ACHN (cell line): ENCODE measurements around the gene SLC23A2.

Source experiments
- DNase-seq: peaks from one replicate; pipeline ENCODE4 v3.0.0-alpha.2; 2015
- in situ Hi-C: cut with HindIII; loops from 2 replicates; pipeline ENCODE4 v1.10.0; 2017; ENCODE audit warnings: low sequenced_read_pairs, low pct_ligation_motif_present, low pct_unique_long_range_greater_than_20kb

Gene SLC23A2

GRCh38 chr20:4920131-4920530 is 81.2 kb downstream of the SLC23A2 start:
- in situ Hi-C loops = no loop called here
- no peak for DNase-seq

GRCh38 chr20:4919047-4919704 is 82.1 kb downstream of the SLC23A2 start:
- in situ Hi-C loops = no loop called here
- DNase-seq = no peak

DNA sequence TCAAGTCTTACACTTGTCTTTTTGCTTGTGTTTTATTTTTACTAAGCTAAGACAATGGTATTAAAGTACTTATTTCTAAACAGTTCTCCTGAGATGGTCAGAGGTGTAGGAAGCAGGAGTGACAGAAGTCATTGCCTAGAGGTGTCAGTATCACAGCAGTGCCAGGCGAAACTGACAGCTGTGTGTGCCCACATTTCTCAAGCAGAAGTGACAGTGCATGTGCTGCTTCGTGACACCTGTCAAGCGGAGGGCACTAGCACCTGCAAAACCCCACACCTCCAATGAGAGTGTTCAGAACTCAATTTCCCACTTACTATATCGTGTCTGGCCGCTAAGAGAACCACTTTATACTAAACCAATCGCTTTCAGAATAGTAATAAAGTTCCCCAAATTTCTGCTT is 82.8 kb downstream of the SLC23A2 start:
- DNase-seq = no peak

GRCh38 chr20:4916971-4917881 is 84.1 kb downstream of the SLC23A2 start:
- in situ Hi-C loops = no loop called here
- DNase-seq = peak; percentile 15

More for the DNA sequence above, 82.8 kb downstream of the SLC23A2 start:
- in situ Hi-C loops = no loop called here

DNA sequence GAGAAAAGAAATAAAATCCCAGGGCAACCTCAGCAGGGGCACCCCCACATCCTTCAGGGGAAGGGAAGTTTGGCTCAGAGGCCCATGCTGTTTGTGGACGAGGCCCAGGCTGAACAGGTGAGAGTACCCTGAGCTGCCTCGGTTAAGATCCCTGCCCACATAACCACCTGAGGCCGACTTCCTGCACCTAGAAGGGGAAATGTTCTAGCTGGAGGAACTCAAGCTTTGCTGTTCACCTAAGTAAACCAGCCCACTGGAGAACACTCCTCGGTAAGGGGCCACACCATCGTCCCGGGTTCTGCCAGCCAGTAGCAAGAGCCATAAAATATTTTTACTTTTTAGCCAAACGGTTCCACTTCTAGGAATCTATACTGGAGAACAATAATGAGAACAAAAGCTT is 88.2 kb downstream of the SLC23A2 start:
- in situ Hi-C loops = no loop called here
- DNase-seq = no peak

DNA sequence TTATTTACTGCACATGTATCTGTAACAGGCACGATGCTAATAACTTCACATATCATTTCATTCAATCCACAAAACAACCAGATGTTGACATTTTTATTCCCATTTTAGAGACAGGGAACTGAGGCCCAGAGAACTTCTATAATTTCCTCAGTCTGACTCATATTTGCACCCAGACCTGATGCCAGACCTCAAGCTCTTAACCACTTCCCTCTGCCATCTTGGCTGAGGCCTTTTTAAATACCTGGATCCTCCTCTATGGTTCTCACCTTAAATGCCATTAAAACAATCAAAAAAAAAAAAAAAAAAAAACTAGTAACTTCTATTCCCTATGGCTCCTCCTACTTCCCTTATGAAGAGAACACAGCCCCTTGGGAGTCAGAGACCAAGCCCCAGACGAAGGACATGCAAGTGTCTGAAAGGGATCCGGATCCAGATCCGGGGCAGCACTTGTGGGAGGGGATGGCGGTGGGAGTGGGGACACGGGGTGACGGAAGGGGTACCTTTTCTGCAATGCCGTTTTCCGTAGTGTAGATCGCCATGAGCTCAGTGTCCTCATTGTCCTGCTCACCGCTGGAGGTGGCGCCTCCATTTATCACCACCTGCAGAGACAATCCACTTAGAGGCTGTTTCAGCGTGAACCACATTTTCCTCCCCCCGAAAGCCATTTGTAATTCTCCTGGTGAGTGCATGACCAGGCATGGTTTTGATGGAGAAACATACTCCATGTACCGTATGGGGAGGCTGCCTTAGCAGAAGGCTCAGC is 88.7 kb downstream of the SLC23A2 start:
- no peak for DNase-seq
- in situ Hi-C loops = no loop called here

- no peak for DNase-seq
- in situ Hi-C loops = no loop called here
Observed at GRCh38 chr20:4910951-4911350, 90.4 kb downstream of the SLC23A2 start.

- in situ Hi-C loops = no loop called here
- DNase-seq = no peak
Observed at GRCh38 chr20:4905613-4906012, 95.7 kb downstream of the SLC23A2 start.

- in situ Hi-C loops = no loop called here
- DNase-seq = no peak
Observed at GRCh38 chr20:4905195-4905594, 96.1 kb downstream of the SLC23A2 start.

GRCh38 chr20:4904127-4904860 is 97.0 kb downstream of the SLC23A2 start:
- no peak for DNase-seq
- in situ Hi-C loops = no loop called here

GRCh38 chr20:4902788-4903187 is 98.5 kb downstream of the SLC23A2 start:
- no peak for DNase-seq
- in situ Hi-C loops = no loop called here

DNA sequence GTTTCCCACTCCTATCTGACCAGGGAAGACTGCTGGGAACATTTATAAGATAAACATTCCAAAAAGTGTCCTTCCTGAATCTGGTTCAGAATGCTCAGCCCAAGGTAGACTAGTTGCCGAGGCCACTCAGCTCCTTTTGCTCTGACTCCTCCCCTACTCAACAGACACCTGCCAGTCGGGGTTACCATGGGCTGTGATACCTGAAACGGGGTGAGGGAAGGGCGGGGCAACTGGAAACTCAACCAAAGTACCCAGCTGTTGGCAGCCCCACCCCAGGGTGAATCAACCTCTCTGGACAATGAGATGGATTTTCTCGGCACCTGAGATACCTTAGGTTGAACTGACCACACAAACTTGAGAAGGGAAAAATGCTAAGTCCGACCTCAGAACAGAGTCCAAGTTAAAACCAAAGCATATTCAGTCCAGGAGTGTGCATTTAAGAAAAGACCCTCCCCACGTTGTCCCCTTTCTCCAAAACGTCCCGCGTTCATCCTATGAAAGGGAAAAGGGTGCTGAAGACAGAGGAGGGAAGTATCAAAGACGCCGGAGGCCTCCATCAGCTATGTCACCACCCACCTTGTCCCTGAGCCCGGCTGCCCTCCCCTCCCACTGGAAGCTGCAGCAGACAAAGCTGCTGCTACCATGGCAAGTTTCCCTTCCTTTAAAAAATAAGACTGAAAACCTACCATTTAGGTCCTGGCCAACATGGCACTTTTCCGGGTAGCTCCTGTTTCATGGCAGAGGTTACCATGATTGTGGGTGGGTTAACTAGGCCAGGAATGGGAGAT is 100.1 kb downstream of the SLC23A2 start:
- DNase-seq = no peak
- in situ Hi-C loops = no loop called here

- DNase-seq = peak; percentile 75
- in situ Hi-C loops = no loop called here
Observed at GRCh38 chr20:4898282-4899244, 102.7 kb downstream of the SLC23A2 start.

DNA sequence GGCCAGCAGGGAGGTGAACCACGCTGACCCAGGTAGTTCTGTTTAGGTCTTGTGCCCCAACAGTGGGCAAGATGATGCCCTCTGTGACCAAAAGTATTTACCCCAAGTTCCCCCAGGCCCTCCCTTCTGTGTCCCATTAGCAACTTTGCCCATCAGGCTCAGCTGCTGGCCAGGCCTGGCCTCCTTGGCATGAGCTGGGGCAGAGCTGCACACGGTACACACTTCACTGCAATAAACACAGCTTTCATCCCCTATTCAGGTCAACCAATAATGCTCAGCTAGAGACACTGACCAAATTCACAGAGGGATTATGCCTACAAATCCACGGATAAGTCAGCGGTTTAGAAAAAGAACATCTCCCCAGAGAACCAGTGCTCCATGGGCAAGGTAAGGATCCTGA is 103.7 kb downstream of the SLC23A2 start:
- in situ Hi-C loops = no loop called here
- no peak for DNase-seq

GRCh38 chr20:4896971-4897497 is 104.3 kb downstream of the SLC23A2 start:
- in situ Hi-C loops = no loop called here
- DNase-seq = no peak

DNA sequence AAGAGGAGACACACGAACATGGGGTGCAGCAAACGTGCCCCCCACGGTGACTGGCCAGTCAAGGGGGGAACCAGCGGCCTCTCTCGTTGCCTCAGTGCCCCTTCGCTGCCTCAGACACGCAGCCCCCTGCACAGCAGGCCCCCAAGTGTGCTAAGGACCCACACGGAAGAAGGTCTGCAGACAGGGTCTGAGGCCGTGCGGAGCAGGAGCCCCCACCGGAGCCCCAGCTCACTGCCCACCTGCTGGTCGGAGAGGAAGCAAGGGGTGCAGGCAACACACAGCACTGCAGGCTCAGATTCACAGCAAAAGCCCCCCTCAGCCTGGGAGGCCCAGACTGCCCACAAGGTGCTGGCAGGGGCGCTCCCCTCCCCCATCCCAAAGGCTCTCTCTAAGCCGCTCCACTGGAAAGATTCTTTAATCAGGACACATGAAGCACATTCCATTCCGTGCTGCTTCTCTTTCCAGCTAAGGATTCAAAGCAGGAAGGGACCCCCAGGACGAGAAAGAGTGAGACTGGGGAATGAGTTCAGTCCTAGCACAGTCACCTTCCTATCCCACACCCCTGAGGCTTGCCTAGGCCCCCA is 105.1 kb downstream of the SLC23A2 start:
- in situ Hi-C loops = no loop called here

More for the DNA sequence above, 105.1 kb downstream of the SLC23A2 start:
- no peak for DNase-seq
